GM12891 (cell line): ENCODE measurements around the gene SUPT20H.

Experiments
- POLR2A ChIP-seq: IDR thresholded peaks from 2 replicates; pipeline ENCODE4 v1.6.1; 2011; ENCODE audit warnings: low read depth, low read length, control low read depth
- POLR2AphosphoS5 ChIP-seq: IDR thresholded peaks from 2 replicates; pipeline ENCODE4 v1.6.1; 2011; ENCODE audit warnings: low read depth, low read length, control low read depth
- TAF1 ChIP-seq: IDR thresholded peaks from 2 replicates; pipeline ENCODE4 v1.6.1; 2011; ENCODE audit warnings: low read depth, low read length, control low read depth

GRCh38 chr13:37102896-37103295, 43.4 kb upstream of the SUPT20H start:
- TF ChIP-seq POLR2AphosphoS5 (no peak), POLR2A (no peak), TAF1 (no peak)
